ENCODE data around the gene VWCE.

The VWCE gene

DNA sequence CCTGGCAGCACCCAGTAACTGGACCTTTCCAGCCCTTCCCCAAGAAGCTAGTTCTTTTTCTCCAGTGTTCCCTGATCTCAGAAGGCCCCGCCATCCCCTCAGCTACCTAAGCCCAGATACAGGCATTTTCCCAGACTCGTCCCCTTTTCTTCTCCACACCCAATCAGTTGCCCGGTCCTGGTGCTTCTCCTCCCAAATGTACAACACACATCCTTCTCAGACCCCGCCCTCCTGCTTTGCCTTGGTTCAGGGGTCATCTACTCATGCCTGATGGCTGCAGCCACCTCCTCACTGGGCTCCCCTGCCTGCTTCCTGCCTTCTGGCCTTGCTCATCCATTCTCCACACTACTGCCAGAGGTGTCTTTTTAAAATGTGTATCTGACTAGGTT, 44.4 kb upstream of the VWCE start:
- TF ChIP-seq, protein P1, sequence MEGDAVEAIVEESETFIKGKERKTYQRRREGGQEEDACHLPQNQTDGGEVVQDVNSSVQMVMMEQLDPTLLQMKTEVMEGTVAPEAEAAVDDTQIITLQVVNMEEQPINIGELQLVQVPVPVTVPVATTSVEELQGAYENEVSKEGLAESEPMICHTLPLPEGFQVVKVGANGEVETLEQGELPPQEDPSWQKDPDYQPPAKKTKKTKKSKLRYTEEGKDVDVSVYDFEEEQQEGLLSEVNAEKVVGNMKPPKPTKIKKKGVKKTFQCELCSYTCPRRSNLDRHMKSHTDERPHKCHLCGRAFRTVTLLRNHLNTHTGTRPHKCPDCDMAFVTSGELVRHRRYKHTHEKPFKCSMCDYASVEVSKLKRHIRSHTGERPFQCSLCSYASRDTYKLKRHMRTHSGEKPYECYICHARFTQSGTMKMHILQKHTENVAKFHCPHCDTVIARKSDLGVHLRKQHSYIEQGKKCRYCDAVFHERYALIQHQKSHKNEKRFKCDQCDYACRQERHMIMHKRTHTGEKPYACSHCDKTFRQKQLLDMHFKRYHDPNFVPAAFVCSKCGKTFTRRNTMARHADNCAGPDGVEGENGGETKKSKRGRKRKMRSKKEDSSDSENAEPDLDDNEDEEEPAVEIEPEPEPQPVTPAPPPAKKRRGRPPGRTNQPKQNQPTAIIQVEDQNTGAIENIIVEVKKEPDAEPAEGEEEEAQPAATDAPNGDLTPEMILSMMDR (IDR thresholded peaks at IDR 0.05; ENCODE audit: low read depth, low read length) = no peak
- in situ Hi-C loops (cut with HindIII; ENCODE audit: low sequenced_read_pairs) = no loop called here
- H3K4me3 ChIP-seq (ENCODE audit: low read depth, low read length) = no peak overlapping the region
- no peak for DNase-seq (ENCODE audit: low read depth, low spot score)

DNA sequence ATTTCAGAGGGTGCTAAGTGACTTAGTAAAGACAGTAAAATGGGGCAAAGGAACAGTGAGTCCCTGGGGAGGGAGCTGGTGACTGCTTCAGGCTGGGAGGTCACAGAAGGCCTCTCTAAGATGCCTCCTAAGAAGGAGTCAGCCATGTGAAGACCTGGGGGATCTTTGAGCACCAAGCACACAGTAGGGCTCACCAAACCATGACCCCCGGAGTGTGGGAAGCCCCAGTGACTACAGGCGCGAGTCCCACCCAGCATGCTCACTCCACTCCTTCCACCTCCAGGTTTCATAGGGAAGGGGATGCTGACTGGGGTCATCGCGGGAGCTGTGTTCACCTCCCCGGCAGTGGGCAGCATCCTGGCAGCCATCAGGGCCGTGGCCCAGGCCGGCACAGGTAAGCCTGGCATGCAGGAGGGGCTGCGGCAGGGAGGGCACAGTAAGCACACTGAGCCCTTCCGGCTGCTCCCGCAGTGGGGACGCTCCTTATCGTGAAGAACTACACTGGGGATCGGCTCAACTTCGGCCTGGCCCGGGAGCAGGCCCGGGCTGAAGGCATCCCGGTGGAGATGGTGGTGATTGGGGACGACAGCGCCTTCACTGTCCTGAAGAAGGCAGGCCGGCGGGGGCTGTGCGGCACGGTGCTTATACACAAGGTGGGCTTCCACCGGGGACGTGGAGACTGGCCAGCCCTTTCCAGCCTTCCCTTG, 43.8 kb upstream of the VWCE start:
- no peak for DNase-seq (ENCODE audit: low read depth, low spot score)
- no peak overlapping the region for H3K4me3 ChIP-seq (ENCODE audit: low read depth, low read length)
- in situ Hi-C loops (cut with HindIII; ENCODE audit: low sequenced_read_pairs) = no loop called here
- TF ChIP-seq, protein P1 (IDR thresholded peaks at IDR 0.05; ENCODE audit: low read depth, low read length) = no peak

DNA sequence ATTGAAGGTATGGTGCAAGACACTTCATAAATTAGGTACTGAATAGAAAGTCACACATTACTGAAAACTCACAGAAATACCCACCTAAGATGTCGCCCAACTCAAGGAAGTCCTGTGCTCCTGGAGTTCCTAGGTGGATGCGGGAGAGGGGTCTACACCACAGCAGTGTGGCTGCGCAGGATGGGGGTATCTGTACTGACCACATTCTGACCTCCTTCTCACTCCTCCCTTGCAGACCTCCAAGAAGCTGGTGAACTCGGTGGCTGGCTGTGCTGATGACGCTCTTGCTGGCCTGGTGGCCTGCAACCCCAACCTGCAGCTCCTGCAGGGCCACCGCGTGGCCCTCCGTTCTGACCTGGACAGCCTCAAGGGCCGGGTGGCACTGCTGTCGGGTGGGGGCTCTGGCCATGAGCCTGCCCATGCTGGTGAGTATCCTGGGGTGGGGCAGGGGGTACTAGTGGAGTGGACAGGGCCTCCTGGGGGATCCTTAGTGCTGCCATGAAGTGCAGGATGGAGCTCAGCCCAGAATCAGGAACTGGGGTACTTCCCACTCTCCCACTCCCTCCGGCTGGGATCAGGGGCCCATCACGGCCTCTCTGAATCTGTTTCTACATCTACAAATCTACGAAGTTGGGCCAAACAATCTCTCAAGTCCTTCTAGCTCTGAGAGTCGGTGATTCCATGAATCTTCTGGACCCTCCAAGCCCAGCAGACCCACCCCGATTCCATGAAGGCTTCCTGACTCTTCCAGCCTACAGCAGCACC, 42.8 kb upstream of the VWCE start:
- no peak overlapping the region for H3K4me3 ChIP-seq (ENCODE audit: low read depth, low read length)
- DNase-seq (ENCODE audit: low read depth, low spot score) = no peak
- TF ChIP-seq, protein P1 (IDR thresholded peaks at IDR 0.05; ENCODE audit: low read depth, low read length) = no peak
- in situ Hi-C loops (cut with HindIII; ENCODE audit: low sequenced_read_pairs) = no loop called here

DNA sequence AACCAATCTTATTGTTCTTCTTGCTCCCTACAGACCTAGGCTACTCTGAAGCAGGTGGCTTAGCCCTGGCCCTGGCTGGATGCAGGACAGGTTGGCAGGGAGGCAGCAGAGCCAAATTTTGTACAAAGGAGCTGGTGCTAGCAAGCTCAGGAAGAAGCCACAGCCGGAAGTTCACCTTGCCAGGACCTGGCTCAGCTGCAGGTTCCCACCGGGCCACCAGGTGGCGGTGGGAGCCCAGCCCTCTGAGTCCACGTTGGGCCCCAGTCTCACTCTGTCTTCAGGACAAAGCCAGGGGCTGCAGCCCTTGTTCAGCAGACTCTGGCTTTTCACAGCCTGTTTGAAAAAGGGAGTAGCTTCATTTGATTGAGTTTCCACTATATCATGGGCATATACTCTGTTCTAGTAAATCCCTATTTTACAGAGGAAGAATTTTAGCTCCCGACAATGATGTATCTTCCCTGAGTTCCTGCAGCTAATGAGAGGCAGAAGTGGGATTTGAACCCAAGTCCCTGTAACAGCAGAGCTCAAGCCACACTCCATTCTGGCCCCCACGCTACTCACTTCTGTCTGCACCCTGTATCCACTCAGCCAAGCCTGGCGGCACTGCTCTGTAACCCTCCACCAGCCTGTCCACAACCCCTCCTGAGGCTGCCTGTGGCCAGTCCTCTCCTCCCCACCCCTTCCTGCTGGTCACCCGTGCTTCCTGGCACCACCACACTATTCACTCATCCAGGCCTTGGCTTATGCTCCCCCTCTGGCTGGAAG, 41.2 kb upstream of the VWCE start:
- no peak overlapping the region for H3K4me3 ChIP-seq (ENCODE audit: low read depth, low read length)
- TF ChIP-seq, protein P1 (IDR thresholded peaks at IDR 0.05; ENCODE audit: low read depth, low read length) = peak; percentile 99
- in situ Hi-C loops (cut with HindIII; ENCODE audit: low sequenced_read_pairs) = no loop called here
- peak; percentile 79 for DNase-seq (ENCODE audit: low read depth, low spot score)

DNA sequence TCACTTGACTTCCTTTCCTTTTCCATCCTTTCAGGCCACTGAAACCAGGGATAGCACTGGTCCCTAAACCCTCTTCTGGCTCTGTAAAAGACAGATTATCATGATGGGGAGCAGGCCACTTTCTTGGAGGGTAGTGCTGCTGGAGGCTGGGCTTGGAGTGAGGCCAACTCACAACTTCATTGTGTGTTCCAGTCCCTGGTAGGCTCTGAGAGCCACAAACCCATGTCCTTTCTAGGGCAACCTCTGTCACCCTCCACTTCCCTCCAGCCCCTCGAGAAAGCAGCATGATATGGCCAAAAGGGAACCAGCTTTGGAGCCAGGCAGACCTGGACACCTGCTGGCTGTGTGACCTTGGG, 40.2 kb upstream of the VWCE start:
- no peak for DNase-seq (ENCODE audit: low read depth, low spot score)
- no peak overlapping the region for H3K4me3 ChIP-seq (ENCODE audit: low read depth, low read length)
- in situ Hi-C loops (cut with HindIII; ENCODE audit: low sequenced_read_pairs) = no loop called here
- TF ChIP-seq, protein P1 (IDR thresholded peaks at IDR 0.05; ENCODE audit: low read depth, low read length) = no peak

DNA sequence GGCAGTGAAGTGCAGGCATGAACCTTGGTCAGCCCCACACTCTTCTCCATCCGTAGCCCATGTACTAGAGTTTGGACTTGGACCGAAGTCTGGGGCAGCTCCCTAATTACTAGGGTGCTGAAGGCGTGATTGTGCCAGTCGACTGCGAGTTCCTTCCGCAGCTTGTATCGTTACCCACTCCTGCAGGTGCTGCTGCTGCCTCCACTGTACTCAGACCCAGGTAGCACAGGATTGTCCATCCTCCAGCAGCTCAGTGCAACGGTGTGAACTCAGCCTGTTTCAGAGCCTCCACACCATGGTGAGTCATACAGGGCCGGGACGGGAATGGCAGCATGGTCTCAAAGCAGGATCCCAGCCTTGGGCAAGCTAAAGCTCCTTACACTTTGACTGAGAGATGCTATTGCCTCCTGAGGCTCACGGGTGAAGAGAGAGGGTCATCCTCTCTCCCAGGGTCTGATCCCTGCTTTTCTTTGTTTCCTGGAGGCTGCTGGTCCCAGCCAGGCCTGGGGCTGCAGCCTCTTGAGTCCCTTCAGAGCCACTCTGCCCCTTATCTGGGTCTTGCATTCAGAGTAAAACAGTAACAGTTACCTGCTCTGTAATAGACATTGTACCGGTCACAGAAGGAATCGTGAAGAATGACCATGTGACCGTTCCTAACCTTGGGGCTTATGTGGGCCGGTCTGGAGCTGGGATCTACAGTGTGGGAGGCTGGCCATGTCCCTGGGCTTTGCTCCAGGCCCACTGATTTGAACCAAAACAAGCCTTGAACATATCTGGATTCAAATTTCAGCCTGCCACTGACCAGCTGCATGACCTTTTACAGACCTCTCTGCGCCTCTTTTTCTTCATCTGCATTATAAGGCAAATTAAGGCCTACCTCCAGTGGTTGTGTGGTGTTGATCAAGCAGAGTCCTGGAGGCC, 39.6 kb upstream of the VWCE start:
- TF ChIP-seq, protein P1 (IDR thresholded peaks at IDR 0.05; ENCODE audit: low read depth, low read length) = no peak
- DNase-seq (ENCODE audit: low read depth, low spot score) = peak; percentile 44
- in situ Hi-C loops (cut with HindIII; ENCODE audit: low sequenced_read_pairs) = no loop called here
- no peak overlapping the region for H3K4me3 ChIP-seq (ENCODE audit: low read depth, low read length)

Measured in astrocyte of the spinal cord (primary cell).